Camera-type eye (tissue), 1 donor: ENCODE measurements around the gene CBLC. TPM values are rescaled to one million over a fixed set of nuclear protein-coding genes. Genes with fewer than 3 reads are reported as not detected.

Experiments
- total RNA-seq: library from RNA; depleted of rRNA; stranded (reverse); fragments of >200 nt; gene quantifications from one replicate; pipeline ENCODE4 v1.2.3, GENCODE V29; 2014

The CBLC gene
- total RNA-seq = 1.1 TPM

GRCh38 chr19:44777715-44778347 is at the start of gene CBLC:
TSS of gene CBLC (plus strand) at chr19:44777890. CDS start at chr19:44777932, 42 bp downstream.

GRCh38 chr19:44748426-44749254 is 29.1 kb upstream of the CBLC start, which contains the start of gene BCL3:
TSS of gene BCL3 (plus strand) at chr19:44748708. CDS start at chr19:44748791, 83 bp downstream.

GRCh38 chr19:44808463-44809371 is 31.0 kb downstream of the CBLC start, which contains the start of gene BCAM:
TSS of gene BCAM (plus strand) at chr19:44809103. CDS start at chr19:44809125, 22 bp downstream.

GRCh38 chr19:44845612-44846454 is 68.1 kb downstream of the CBLC start, which contains the start of gene NECTIN2:
TSS of gene NECTIN2 (plus strand) at chr19:44846297. CDS start at chr19:44846526, 229 bp downstream.

Other genes with a start within 250 kb of the CBLC start
- gene CEACAM20, start 248.2 kb upstream of the CBLC start, total RNA-seq = not detected
- gene IGSF23, start 164.3 kb upstream of the CBLC start, total RNA-seq = not detected
- gene PVR, start 134.0 kb upstream of the CBLC start, total RNA-seq = 32.1 TPM
- gene CEACAM19, start 106.4 kb upstream of the CBLC start, total RNA-seq = 3.4 TPM
- gene CEACAM16, start 78.7 kb upstream of the CBLC start, total RNA-seq = not detected
- 2.9 TPM for gene BCL3, start 29.2 kb upstream of the CBLC start, total RNA-seq
- gene BCAM, start 31.2 kb downstream of the CBLC start, total RNA-seq = 80.4 TPM
- gene NECTIN2, start 68.4 kb downstream of the CBLC start, total RNA-seq = 67.2 TPM
- gene TOMM40, start 113.4 kb downstream of the CBLC start, total RNA-seq = 29.9 TPM
- 168 TPM for gene APOE, start 127.9 kb downstream of the CBLC start, total RNA-seq
- gene APOC1, start 136.7 kb downstream of the CBLC start, total RNA-seq = 7.1 TPM
- gene APOC4, start 164.3 kb downstream of the CBLC start, total RNA-seq = not detected
- gene APOC2, start 168.2 kb downstream of the CBLC start, total RNA-seq = not detected
- 44.4 TPM for gene CLPTM1, start 177.5 kb downstream of the CBLC start, total RNA-seq
- 3.6 TPM for gene RELB, start 223.6 kb downstream of the CBLC start, total RNA-seq